Measurements from ENCODE around the gene HSD11B2.

The HSD11B2 gene

GRCh38 chr16:67421030-67421429 is 9.9 kb upstream of the HSD11B2 start:
- no peak for TF ChIP-seq EZH2 (IDR thresholded peaks at IDR 0.05; ENCODE audit: borderline replicate concordance, low read length)
- no peaks in the 10 kb centered on the region for H4K20me1 ChIP-seq (ENCODE audit: insufficient read depth, low read length)
- no peak overlapping the region for H3K27ac ChIP-seq (ENCODE audit: low read depth, low read length, poor library complexity, severe bottlenecking)
- no peak overlapping the region for H3K4me2 ChIP-seq (ENCODE audit: low read length)
- no peak overlapping the region for H2AFZ ChIP-seq (ENCODE audit: low read length)
- no peaks in the 10 kb centered on the region for H3K36me3 ChIP-seq (ENCODE audit: insufficient read depth, low read length)
- peaks cover 18% of the 10 kb centered on the region for H3K27me3 ChIP-seq (ENCODE audit: insufficient read depth, low read length)
- H3K79me2 ChIP-seq (ENCODE audit: insufficient read depth, low read length), result no peaks in the 10 kb centered on the region
- H3K9ac ChIP-seq (ENCODE audit: low read length), result no peak overlapping the region
- no peaks in the 10 kb centered on the region for H3K9me2 ChIP-seq (ENCODE audit: low read depth, low read length)
- peaks cover 13% of the 10 kb centered on the region for H3K4me1 ChIP-seq (ENCODE audit: insufficient read depth, low read length, severe bottlenecking)
- H3K4me3 ChIP-seq (ENCODE audit: low read depth, low read length, poor library complexity, severe bottlenecking), result no peak overlapping the region
- no peaks in the 10 kb centered on the region for H3K9me3 ChIP-seq (ENCODE audit: low read length)
- H3F3A ChIP-seq (ENCODE audit: insufficient read depth, low read length), result no peaks in the 10 kb centered on the region

GRCh38 chr16:67423015-67423414 is 7.9 kb upstream of the HSD11B2 start:
- no peaks in the 10 kb centered on the region for H3K9me2 ChIP-seq (ENCODE audit: low read depth, low read length)
- no peaks in the 10 kb centered on the region for H3K79me2 ChIP-seq (ENCODE audit: insufficient read depth, low read length)
- no peak overlapping the region for H3K4me2 ChIP-seq (ENCODE audit: low read length)
- no peaks in the 10 kb centered on the region for H3K36me3 ChIP-seq (ENCODE audit: insufficient read depth, low read length)
- no peak overlapping the region for H2AFZ ChIP-seq (ENCODE audit: low read length)
- H3K9me3 ChIP-seq (ENCODE audit: low read length), result no peaks in the 10 kb centered on the region
- H3K27me3 ChIP-seq (ENCODE audit: insufficient read depth, low read length), result peaks cover 12% of the 10 kb centered on the region
- H3K9ac ChIP-seq (ENCODE audit: low read length), result no peak overlapping the region
- H4K20me1 ChIP-seq (ENCODE audit: insufficient read depth, low read length), result no peaks in the 10 kb centered on the region
- peaks cover 6% of the 10 kb centered on the region for H3K4me1 ChIP-seq (ENCODE audit: insufficient read depth, low read length, severe bottlenecking)
- H3K4me3 ChIP-seq (ENCODE audit: low read depth, low read length, poor library complexity, severe bottlenecking), result no peak overlapping the region
- no peaks in the 10 kb centered on the region for H3F3A ChIP-seq (ENCODE audit: insufficient read depth, low read length)
- TF ChIP-seq EZH2 (IDR thresholded peaks at IDR 0.05; ENCODE audit: borderline replicate concordance, low read length), result no peak
- TF ChIP-seq CTCF (IDR thresholded peaks at IDR 0.05; ENCODE audit: low read length), result no peak
- H3K27ac ChIP-seq (ENCODE audit: low read depth, low read length, poor library complexity, severe bottlenecking), result no peak overlapping the region

- Histone ChIP-seq H3K4me1 (ENCODE audit: insufficient read depth, low read length, severe bottlenecking) (peaks cover 6% of the 10 kb centered on the region), H3K79me2 (ENCODE audit: insufficient read depth, low read length) (no peaks in the 10 kb centered on the region), H3K4me2 (ENCODE audit: low read length) (no peak overlapping the region), H3F3A (ENCODE audit: insufficient read depth, low read length) (no peaks in the 10 kb centered on the region), H3K27me3 (ENCODE audit: insufficient read depth, low read length) (peaks cover 16% of the 10 kb centered on the region), H4K20me1 (ENCODE audit: insufficient read depth, low read length) (no peaks in the 10 kb centered on the region), H3K27ac (ENCODE audit: low read depth, low read length, poor library complexity, severe bottlenecking) (no peak overlapping the region), H3K36me3 (ENCODE audit: insufficient read depth, low read length) (no peaks in the 10 kb centered on the region), H3K9ac (ENCODE audit: low read length) (no peak overlapping the region), H3K9me2 (ENCODE audit: low read depth, low read length) (no peaks in the 10 kb centered on the region), H3K4me3 (ENCODE audit: low read depth, low read length, poor library complexity, severe bottlenecking) (no peak overlapping the region), H3K9me3 (ENCODE audit: low read length) (no peaks in the 10 kb centered on the region), H2AFZ (ENCODE audit: low read length) (no peak overlapping the region)
- TF ChIP-seq CTCF (IDR thresholded peaks at IDR 0.05; ENCODE audit: low read length) (no peak), EZH2 (IDR thresholded peaks at IDR 0.05; ENCODE audit: borderline replicate concordance, low read length) (no peak)
These were observed 7.2 kb upstream of the HSD11B2 start for GRCh38 chr16:67423611-67424260.

GRCh38 chr16:67424261-67424615 is 6.7 kb upstream of the HSD11B2 start:
- Histone ChIP-seq H3K9me2 (ENCODE audit: low read depth, low read length) (no peaks in the 10 kb centered on the region), H3K79me2 (ENCODE audit: insufficient read depth, low read length) (no peaks in the 10 kb centered on the region), H3K4me3 (ENCODE audit: low read depth, low read length, poor library complexity, severe bottlenecking) (no peak overlapping the region), H3K9me3 (ENCODE audit: low read length) (no peaks in the 10 kb centered on the region), H3K27me3 (ENCODE audit: insufficient read depth, low read length) (peaks cover 20% of the 10 kb centered on the region), H3K4me2 (ENCODE audit: low read length) (no peak overlapping the region), H3K9ac (ENCODE audit: low read length) (no peak overlapping the region), H4K20me1 (ENCODE audit: insufficient read depth, low read length) (no peaks in the 10 kb centered on the region), H3F3A (ENCODE audit: insufficient read depth, low read length) (no peaks in the 10 kb centered on the region), H2AFZ (ENCODE audit: low read length) (no peak overlapping the region), H3K4me1 (ENCODE audit: insufficient read depth, low read length, severe bottlenecking) (peaks cover 6% of the 10 kb centered on the region), H3K36me3 (ENCODE audit: insufficient read depth, low read length) (no peaks in the 10 kb centered on the region), H3K27ac (ENCODE audit: low read depth, low read length, poor library complexity, severe bottlenecking) (no peak overlapping the region)
- TF ChIP-seq EZH2 (IDR thresholded peaks at IDR 0.05; ENCODE audit: borderline replicate concordance, low read length) (no peak), CTCF (IDR thresholded peaks at IDR 0.05; ENCODE audit: low read length) (no peak)
